Astrocyte (in vitro differentiated cells and primary cell): ENCODE results near the gene DPH6.

ENCODE experiments used
- CTCF ChIP-seq: IDR thresholded peaks from 2 replicates; pipeline ENCODE4 v1.5.1; 2011; ENCODE audit warnings: low read depth, mild to moderate bottlenecking, inconsistent platforms, low read length, moderate library complexity; ENCODE audit not compliant: insufficient read depth
- EZH2 ChIP-seq: IDR thresholded peaks from 2 replicates; pipeline ENCODE4 v1.6.1; 2012; ENCODE audit warnings: mild to moderate bottlenecking, low read length, inconsistent platforms; ENCODE audit not compliant: insufficient read depth

GRCh38 chr15:35376707-35377106, 169.3 kb downstream of the DPH6 start:
- TF ChIP-seq CTCF (no peak), EZH2 (no peak)
